NCI-H128 (cell line): ENCODE results near the gene CR1L.
"Not testable (repeated sequence)": the region's sequence is repeated elsewhere in the genome, so short reads cannot be mapped to it uniquely, and the experiment has no call there.

Experiments used
- DNase-seq: peaks from one replicate; lab custom pipeline; 2025; ENCODE audit not compliant: unreplicated experiment; lab: John Stamatoyannopoulos, UW

CR1L gene

DNA sequence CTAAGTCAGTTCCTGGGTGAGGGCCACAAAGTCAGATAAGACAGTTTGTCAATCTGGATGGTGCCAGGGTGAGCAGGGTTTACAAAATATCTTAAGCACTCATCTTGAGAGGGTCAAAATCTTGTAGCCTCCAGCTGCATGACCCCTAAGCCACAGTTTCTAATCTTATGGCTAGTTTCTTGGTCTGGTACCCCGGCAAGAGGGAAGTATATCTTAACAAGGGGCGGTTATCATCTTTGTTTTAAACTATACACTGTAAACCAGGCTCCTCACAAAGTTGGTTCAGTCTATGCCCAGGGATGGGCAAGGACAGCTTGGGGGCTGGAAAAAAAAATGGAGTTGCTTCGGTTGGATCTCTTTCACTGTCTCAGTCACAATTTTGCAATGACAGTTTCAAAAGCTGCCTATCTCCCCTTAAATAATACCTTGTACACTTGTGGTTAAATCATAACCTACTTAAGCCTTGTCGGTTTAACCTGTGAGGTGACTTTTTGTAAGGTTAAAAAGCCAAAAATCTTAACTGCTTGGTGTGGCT lies 99.1 kb downstream of the CR1L start:
- no peak for DNase-seq

DNA sequence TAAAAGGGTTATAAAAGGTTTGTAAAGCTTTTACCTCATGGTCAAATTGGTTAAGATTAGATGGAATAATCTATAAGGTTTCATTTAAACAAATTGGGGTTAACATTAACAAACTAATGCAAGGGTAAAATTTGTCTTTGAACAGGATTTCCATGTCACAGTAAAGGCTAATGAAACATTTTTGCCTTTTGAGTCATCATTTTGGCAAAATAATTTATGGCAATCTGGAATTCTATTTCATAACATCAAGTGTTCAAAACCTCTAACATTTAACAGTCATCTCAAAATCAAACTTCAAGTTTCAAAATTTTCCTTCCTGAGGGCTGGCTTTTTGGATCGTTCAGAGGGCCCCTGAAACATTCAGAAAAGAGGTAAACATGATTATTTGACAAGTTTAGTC lies 100.4 kb downstream of the CR1L start:
- no peak for DNase-seq

DNA sequence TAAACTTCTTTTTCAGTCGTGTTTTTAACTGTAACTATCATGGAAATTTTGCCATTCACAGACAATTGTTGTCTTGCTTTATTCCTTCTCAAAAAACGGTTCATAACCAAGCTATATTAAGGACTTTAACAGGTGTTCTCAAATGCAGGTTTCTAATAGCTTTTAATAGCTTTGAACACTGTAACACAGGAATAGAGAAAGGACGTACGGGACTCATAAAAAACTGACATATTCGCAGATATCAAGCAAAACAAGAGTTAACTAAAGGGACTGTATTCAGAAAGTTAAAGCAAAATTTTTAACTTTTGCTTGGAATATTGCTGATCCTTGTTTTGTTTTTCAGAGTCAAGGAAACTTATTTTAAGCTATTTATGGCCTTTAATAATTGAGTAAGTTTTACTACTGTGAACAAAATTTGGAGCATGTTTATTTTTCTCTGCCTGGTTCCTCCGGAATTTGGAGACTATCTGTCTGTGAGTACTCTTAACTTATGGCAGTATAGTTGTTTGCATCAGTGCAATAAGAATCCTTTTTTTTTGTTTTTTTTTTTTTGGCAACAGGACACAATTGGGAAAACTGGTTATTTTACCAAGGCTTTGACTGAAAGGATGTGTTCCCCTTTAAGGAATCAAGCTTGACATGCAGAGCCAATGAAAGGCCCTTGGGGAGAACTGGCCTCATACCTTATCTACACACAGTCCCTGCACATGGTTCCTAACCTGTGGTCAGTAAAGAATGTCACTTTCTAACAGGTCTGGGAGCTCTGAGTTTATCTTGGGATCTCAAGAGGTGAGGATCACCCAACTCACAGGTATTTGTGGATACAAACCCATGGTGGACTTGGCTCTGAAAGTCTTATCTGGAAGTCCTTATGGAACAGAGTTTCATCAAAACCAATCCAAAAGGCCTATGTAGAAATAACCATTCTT lies 101.2 kb downstream of the CR1L start:
- no peak for DNase-seq

DNA sequence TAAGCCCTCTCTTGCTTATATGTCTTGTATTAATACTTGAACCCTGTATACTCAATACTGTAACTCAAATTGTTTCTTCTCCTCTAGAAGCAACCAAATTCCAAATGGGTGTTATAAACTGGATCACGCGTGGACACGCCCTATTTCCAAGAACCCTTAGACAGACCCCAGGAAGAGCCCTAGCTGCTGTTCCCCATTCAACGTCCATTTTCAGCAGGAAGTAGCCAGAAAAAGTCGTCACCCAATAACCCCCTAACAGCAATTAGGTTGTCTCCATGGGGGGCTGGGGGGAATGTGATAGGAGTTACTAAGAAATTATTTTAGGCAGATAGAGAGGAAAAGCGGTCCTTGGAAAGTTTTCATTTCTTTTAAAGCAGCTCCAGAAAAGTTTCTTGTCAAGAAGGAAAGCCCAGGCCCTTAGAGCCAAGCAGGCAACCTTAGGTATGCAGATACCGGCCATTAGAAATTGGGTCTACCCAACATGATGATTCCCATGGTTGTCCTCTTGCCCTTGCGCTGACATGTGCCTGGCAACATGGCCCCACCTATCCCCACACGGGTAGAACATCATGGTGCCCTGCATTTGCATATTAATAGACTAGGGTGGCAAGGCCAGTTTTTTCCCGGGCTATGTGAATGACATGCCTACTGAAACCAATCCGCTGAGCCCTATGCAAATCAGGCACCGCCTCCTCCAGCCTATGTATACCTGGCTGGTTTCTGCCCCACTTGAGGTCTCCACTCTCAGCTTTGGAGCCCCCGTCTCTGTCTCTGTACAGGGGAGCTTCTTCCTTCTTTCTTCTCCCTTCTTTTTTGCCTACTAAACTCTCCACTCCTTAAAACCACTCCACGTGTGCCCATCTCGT lies 102.9 kb downstream of the CR1L start:
- no peak for DNase-seq

DNA sequence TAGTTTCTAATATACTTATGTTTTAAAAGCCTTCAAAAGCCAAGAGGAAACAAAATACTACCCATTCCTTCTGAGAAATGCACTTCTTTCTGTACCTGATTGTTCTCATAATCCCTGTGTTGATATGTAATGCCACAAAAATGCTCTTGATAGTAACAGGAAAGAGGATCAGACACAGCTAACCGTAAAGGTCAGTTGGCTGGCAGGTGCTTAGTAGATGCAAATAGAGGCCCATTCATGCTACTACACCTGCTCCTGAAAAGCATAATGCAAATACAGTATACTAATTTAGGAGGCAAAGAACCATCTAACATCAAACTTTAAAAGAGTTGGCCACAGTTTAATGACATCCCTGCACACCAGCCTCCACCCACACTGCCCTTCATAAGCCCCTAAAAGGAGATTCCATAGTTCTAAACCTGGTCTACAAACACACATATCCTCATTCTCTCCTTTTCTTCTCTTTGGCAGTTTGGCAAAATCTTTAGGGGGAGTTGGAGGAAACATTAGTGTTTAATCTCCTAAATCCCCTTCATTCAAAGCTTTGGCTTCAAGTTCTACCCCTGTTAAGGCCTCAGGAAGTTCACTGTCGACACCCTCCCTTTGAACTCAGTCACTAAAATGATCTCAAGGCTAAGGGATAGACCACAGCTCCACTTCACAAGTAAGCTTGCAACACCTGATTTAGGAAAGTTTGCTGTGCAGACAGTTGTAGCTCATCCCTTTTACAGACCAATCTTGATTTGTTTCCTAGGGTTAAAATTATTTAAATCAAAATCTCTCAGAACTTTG lies 104.0 kb downstream of the CR1L start:
- DNase-seq: no peak

GRCh38 chr1:207750631-207751305 lies 105.8 kb downstream of the CR1L start:
- DNase-seq: no peak

- not testable (repeated sequence) for DNase-seq
These were observed 106.5 kb downstream of the CR1L start for GRCh38 chr1:207751463-207751789.

GRCh38 chr1:207751790-207752455 lies 107.0 kb downstream of the CR1L start, which contains the start of gene CD46:
CD46 (plus strand) TSS chr1:207752054; CDS start chr1:207752213, 159 bp downstream.
- DNase-seq: peak; percentile 96

- DNase-seq: no peak
These were observed 107.6 kb downstream of the CR1L start for GRCh38 chr1:207752456-207752998.

DNA sequence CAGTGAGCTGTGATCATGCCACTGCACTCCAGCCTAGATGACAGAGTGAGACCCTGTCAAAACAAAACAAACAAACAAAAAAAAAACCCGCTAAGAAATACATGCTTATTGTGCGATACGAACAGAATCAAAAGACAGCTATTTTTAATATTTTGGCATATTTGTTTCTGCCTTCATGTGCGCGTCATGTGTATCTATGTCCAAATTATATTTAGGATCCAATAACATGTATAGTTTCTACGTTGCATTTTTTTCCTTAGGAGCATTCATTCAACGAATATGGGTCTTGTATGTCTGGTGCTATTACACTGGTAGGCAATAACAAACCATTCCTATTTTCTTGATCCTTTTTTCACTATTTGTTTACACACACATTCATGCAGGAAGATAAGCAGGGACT lies 108.7 kb downstream of the CR1L start:
- no peak for DNase-seq

DNA sequence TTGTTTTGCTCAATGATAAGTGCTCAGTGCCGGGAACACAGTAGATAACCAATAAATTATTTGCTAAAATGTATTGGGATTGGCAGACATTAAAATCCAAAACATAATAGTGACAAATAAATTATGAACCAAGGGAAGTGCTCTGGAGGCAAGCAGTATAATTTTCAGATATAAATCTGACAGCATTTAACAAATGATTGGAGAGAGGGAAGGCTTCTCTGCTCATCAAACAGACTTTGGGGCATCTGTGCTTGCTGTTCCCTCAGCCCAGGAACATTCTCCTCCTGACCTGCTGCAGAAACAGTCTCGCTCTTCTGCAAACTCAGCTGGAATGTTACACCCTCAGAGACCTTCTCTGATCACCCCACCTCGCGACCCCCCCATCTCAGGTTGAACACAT lies 109.1 kb downstream of the CR1L start:
- no peak for DNase-seq

GRCh38 chr1:207754974-207755700 lies 110.2 kb downstream of the CR1L start:
- no peak for DNase-seq

DNA sequence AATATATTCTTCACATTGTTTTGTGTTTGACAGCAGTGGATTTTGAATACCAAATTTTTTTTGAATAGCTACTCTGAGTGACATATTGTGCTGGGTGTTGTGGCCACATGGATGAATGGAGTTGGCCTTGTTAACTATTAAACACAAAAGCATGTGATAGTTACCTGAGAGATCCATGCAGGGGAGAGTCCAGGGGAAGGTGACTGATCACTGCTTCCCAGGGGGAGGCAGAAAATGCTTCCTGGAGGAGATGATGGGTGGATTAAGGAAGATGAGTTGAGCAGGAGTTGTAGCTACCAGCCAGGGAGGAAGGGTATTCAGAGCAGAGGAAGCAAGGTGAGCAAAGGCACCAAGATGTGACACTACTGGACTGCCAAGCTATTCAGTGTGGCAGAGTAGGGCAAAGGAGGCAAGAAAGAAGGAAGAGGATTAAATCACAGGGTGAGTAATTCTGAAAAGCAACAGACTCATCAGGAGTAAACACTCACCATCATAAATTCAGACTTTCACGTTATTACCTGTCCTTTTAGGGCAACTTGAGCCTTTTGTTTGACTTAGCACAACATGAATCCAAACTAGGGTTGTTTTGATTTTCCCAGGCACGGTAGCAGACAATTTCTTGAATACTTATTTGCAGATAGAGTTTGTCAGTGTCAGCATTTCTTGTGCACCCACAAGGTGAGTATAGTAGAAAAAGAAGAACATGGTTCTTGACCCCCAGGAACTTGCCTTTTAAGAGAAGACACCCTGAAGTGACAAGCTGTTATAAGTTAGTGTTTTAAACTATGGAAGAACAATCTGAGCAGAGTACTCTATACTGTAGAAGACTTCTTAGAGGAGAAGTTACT lies 111.1 kb downstream of the CR1L start:
- no peak for DNase-seq

DNA sequence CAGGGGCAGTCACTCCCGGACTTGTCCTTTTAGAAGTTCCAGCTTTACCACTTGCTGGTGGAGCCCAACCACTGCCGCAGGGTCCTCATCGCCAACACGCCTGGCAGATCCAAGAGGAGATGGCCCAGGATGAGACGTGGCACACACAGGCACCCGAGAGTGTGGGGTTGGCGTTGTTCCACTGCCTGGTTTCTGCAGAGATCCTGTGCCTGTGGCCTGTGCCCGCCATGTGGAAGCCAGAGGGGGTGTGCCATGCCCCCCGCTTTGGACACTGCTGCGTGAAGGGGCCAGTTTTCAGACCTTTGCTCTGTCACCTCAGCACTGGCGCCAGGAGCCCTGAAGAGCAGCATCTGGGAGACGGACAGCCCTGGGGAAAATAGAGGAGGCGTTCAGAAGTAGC lies 117.7 kb downstream of the CR1L start:
- DNase-seq: no peak

- no peak for DNase-seq
These were observed 118.2 kb downstream of the CR1L start for GRCh38 chr1:207763091-207763490.

DNA sequence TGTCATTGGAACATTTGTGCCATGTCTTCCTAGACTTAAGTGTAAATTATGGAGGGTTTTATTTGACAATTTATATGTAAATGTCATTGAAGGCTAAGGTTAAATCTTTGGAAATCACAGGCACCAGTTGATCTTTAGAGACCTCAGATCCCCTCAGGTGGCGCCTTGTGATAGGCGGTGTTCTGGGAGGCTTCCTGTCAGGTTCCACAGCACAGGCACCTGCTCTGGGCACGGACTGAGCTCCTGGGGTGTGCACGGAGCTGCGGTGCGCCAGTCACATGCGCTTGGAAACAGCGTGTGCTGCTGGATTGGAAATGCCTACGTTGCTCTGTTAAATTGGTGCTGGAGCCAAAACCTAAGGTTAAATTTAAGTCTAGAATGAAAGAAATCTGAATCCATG lies 119.0 kb downstream of the CR1L start:
- no peak for DNase-seq

GRCh38 chr1:207766569-207766968 lies 121.6 kb downstream of the CR1L start:
- no peak for DNase-seq

GRCh38 chr1:207770514-207770913 lies 125.6 kb downstream of the CR1L start:
- DNase-seq: not testable (repeated sequence)
